A549 (cell line): Measurements from ENCODE around the gene CCS. TPM values are rescaled to one million over a fixed set of nuclear protein-coding genes. Genes with fewer than 3 reads are reported as not detected.

Experiments
- ATAC-seq, 2 experiments: fragments of 200-7000 bp in 1 of 2; fragments of >200 bp in 1 of 2; cut with Nextera tagmentation in 1 of 2; cut with Tn5 transposase in 1 of 2; 3 replicates each; pipeline versions ENCODE4 v1.8.0 to v1.9.1; 2018 to 2020; ENCODE audit warnings: mild to moderate bottlenecking in 1 of 2, moderate library complexity in 1 of 2
- CTCF ChIA-PET: fragments of 300-600 bp; sonication (Branson Sonifier 250); formaldehyde crosslinking; extraction: SDS; loops from one replicate; lab custom pipeline; 2021; ENCODE audit warnings: antibody characterized with exemption, inconsistent platforms; lab: Yijun Ruan, JAX
- POLR2A ChIA-PET: fragments of 350-600 bp; formaldehyde crosslinking; extraction: SDS; loops from one replicate; lab custom pipeline; 2021; ENCODE audit warnings: antibody characterized with exemption, inconsistent platforms; lab: Yijun Ruan, JAX
- DNase-seq, 2 experiments: peaks; one replicate each; pipeline versions ENCODE4 v3.0.0 to v3.0.0-alpha.2; 2011 to 2016; ENCODE audit warnings: low read depth in 1 of 2, low spot score in 1 of 2
- FAIRE-seq: peaks from 2 replicates; lab custom pipeline; 2011; peaks lifted over from hg19 to GRCh38; lab: Jason Lieb, UNC
- H3K27ac ChIP-seq, 2 experiments: fragments of >200 bp; sonication (Bioruptor Twin); formaldehyde crosslinking; 3 replicates each; pipeline ENCODE4 v1.5.1; 2016 to 2017
- H3K4me1 ChIP-seq: fragments of >200 bp; sonication (Bioruptor Twin); formaldehyde crosslinking; 3 replicates; pipeline ENCODE4 v1.6.1; 2016
- H3K4me2 ChIP-seq: fragments of >200 bp; sonication (Bioruptor Twin); formaldehyde crosslinking; 3 replicates; pipeline ENCODE4 v1.6.1; 2016
- H3K4me3 ChIP-seq: fragments of >200 bp; sonication (Bioruptor Twin); formaldehyde crosslinking; 3 replicates; pipeline ENCODE4 v1.5.1; 2016
- H3K9me3 ChIP-seq: fragments of >200 bp; sonication (Bioruptor Twin); formaldehyde crosslinking; 3 replicates; pipeline ENCODE4 v1.6.1; 2016
- FOSB ChIP-seq: fragments of 250-450 bp; sonication (Bioruptor Pico); IDR thresholded peaks from 2 replicates; pipeline ENCODE4 v1.5.0; 2020; ENCODE audit warnings: mild to moderate bottlenecking, moderate library complexity
- FOXS1 ChIP-seq: fragments of 250-450 bp; sonication (Bioruptor Pico); IDR thresholded peaks from 2 replicates; pipeline ENCODE4 v1.5.0; 2020; ENCODE audit warnings: mild to moderate bottlenecking, moderate library complexity
- JUN ChIP-seq, 2 experiments: fragments of >200 bp; sonication (Bioruptor Twin); formaldehyde crosslinking; IDR thresholded peaks; 2 replicates in 1 of 2; 3 replicates in 1 of 2; pipeline ENCODE4 v1.6.1; 2016 to 2017
- JUNB ChIP-seq: fragments of >200 bp; sonication (Bioruptor Twin); formaldehyde crosslinking; IDR thresholded peaks from 2 replicates; pipeline ENCODE4 v1.6.1; 2016
- MAFK ChIP-seq: fragments of 450-650 bp; IDR thresholded peaks from 2 replicates; pipeline ENCODE4 v1.6.1; 2014; ENCODE audit not compliant: partially characterized antibody
- NFE2L2 ChIP-seq: fragments of 150-350 bp; conservative IDR thresholded peaks from 2 replicates; pipeline ENCODE4 v1.6.1; 2014; ENCODE audit warnings: low read length
- NR3C1 ChIP-seq: fragments of >200 bp; sonication (Bioruptor Twin); formaldehyde crosslinking; IDR thresholded peaks from 3 replicates; pipeline ENCODE4 v1.6.1; 2017
- POLR2A ChIP-seq: IDR thresholded peaks from 2 replicates; pipeline ENCODE4 v1.6.1; 2012; ENCODE audit warnings: mild to moderate bottlenecking, low read length
- POLR2AphosphoS2 ChIP-seq: conservative IDR thresholded peaks from 2 replicates; pipeline ENCODE4 v1.6.1; 2012; ENCODE audit warnings: low read length, improper control_type of control experiment, inconsistent platforms
- SMC3 ChIP-seq: fragments of >200 bp; sonication (Bioruptor Twin); formaldehyde crosslinking; IDR thresholded peaks from 3 replicates; pipeline ENCODE4 v1.6.1; 2018; ENCODE audit warnings: inconsistent platforms
- TP53 ChIP-seq: fragments of 250-450 bp; sonication (Bioruptor Pico); IDR thresholded peaks from 2 replicates; pipeline ENCODE4 v1.5.0; 2021; ENCODE audit warnings: mild to moderate bottlenecking, moderate library complexity
- ZC3H11A ChIP-seq: fragments of 450-650 bp; IDR thresholded peaks from 2 replicates; pipeline ENCODE4 v1.6.1; 2014; ENCODE audit warnings: antibody characterized with exemption, mild to moderate bottlenecking
- ZFP36 ChIP-seq: fragments of 450-650 bp; IDR thresholded peaks from 2 replicates; pipeline ENCODE4 v1.6.1; 2014; ENCODE audit warnings: borderline replicate concordance; ENCODE audit not compliant: partially characterized antibody
- WGBS: methylation state at CpG from one replicate; pipeline ENCODE4 v1.1.6; 2017; ENCODE audit errors: missing lambda C conversion rate; 5-methylcytosine and 5-hydroxymethylcytosine counted together
- polyA plus RNA-seq, 4 experiments: library from polyadenylated mRNA; depleted of rRNA in 3 of 4; stranded (reverse); fragments of >200 nt; fragmentation: RNase III in 1 of 4; extraction: RNeasy Plus Mini Kit Qiagen cat#74134 plus additional on column Dnase treatment in 1 of 4; gene quantifications; 2 replicates in 3 of 4; 3 replicates in 1 of 4; pipeline ENCODE4 v1.2.3, GENCODE V29; 2011 to 2017
- TF ChIP-seq, protein P1 (sequence below): IDR thresholded peaks from 2 replicates; pipeline ENCODE4 v1.6.1; 2012; ENCODE audit warnings: low read depth, borderline replicate concordance
- TF ChIP-seq, protein P2 (sequence below): fragments of >200 bp; sonication (Bioruptor Twin); formaldehyde crosslinking; IDR thresholded peaks from 2 replicates; pipeline ENCODE4 v1.6.1; 2016
- TF ChIP-seq, protein P3 (sequence below): fragments of 250-450 bp; sonication (Bioruptor Pico); IDR thresholded peaks from 2 replicates; pipeline ENCODE4 v1.5.0; 2020; ENCODE audit warnings: low read depth, mild to moderate bottlenecking, moderate library complexity
- TF ChIP-seq, protein P4 (sequence below): fragments of 250-450 bp; sonication (Bioruptor Pico); IDR thresholded peaks from 2 replicates; pipeline ENCODE4 v1.5.0; 2021; ENCODE audit warnings: mild to moderate bottlenecking, moderate library complexity, borderline replicate concordance
- TF ChIP-seq, protein P5 (sequence below): fragments of 150-350 bp; IDR thresholded peaks from 2 replicates; pipeline ENCODE4 v1.6.1; 2014; ENCODE audit warnings: low read depth, mild to moderate bottlenecking, low read length

CCS gene
- polyA plus RNA-seq, 2 of the 4 experiments (the other 2 are of a cell fraction) = 18.3 to 46.5 TPM

DNA sequence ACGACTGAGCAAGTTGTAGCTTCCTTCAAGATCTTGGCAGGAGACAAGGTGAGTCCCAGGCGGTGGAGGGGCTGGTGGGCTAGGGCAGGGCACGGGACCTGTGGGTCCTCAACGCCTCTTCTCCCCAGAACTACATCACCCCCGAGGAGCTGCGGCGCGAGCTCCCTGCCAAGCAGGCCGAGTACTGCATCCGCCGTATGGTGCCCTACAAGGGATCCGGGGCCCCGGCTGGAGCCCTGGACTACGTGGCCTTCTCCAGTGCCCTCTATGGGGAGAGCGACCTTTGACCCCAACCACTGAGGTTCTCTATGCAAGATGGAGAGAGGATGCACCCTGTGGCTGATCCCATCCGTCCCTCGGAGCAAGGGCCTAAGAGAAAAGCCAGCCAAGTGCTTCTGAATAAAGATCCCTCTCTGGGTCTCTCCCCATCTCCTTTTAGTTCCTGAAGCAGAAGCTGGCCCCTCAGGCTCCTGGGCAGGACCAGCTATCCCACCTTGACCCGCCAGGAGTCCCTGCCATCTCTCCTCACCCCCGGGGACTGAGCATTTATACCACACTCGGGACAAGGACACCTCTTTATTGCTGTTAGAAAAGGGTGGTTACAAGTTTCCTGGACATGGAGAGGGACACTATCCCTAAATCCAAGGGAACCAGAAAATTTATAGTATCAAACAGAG lies 29.9 kb upstream of the CCS start:
- ChIA-PET POLR2A (interaction anchor here (1.2 kb wide), 1 partner anchor 83 kb away, joined by 4 read pairs; the partner anchor contains the start of gene DPP3), CTCF (interaction anchor here (1.0 to 2.0 kb wide), 7 partner anchors 13 to 132 kb away, joined by 3 to 6 read pairs (median 5); partner anchors contain the start of genes ACTN3 and ZDHHC24)
- ATAC-seq (no peak), FAIRE-seq (no peak), DNase-seq (no peak)
- Histone ChIP-seq H3K4me3 (no peak overlapping the region), H3K4me1 (peaks cover 5% of the 10 kb centered on the region; the same call in 1 of the 3 replicates), H3K4me2 (no peak overlapping the region), H3K9me3 (no peaks in the 10 kb centered on the region), H3K27ac (no peak overlapping the region)
- TF ChIP-seq SMC3 (no peak), POLR2AphosphoS2 (no peak), POLR2A (no peak), NFE2L2 (no peak), MAFK (no peak), ZFP36 (no peak), JUNB (no peak), TP53 (CRISPR knock-in tag) (no peak), FOXS1 (CRISPR knock-in tag) (no peak), JUN (IDR thresholded peaks at IDR 0.05) (no peak)
- 81% methylated on average over 20 of the region's 20 CpGs for WGBS

DNA sequence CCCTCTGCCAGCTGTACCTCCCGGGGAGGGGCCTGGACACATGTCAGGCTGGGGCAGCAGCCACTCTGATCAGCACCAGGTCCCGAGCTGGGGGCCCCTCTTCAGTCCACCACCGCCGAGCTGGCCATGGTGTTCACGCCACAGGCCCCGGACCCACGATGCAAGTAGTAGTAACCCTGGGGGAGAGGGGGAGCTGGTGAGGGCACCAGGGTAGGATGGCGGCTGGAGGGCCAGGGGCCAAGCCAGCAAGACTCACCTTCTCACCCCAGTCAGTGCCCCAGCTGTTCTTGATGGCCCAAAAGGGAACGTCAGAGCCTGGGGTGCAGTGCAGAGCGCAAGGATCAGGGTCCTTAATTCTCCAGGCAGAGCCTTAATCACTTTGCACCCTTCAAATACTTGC lies 29.2 kb upstream of the CCS start:
- ATAC-seq (no peak), FAIRE-seq (no peak), DNase-seq (no peak)
- POLR2A ChIA-PET = interaction anchor here (1.2 kb wide), 1 partner anchor 84 kb away, joined by 4 read pairs; the partner anchor contains the start of gene DPP3
- CTCF ChIA-PET = interaction anchor here (1.1 to 1.5 kb wide), 4 partner anchors 14 to 155 kb away, joined by 3 to 6 read pairs (median 4); no protein-coding TSS in a partner anchor
- Histone ChIP-seq H3K4me3 (no peak overlapping the region), H3K27ac (no peak overlapping the region), H3K4me1 (peaks cover 5% of the 10 kb centered on the region; the same call in 1 of the 3 replicates), H3K4me2 (no peak overlapping the region), H3K9me3 (no peaks in the 10 kb centered on the region)
- TF ChIP-seq NFE2L2 (no peak), FOSB (no peak), JUN (IDR thresholded peaks at IDR 0.05) (no peak), ZC3H11A (no peak), NR3C1 (no peak), JUNB (no peak)
- TF ChIP-seq, protein P1, sequence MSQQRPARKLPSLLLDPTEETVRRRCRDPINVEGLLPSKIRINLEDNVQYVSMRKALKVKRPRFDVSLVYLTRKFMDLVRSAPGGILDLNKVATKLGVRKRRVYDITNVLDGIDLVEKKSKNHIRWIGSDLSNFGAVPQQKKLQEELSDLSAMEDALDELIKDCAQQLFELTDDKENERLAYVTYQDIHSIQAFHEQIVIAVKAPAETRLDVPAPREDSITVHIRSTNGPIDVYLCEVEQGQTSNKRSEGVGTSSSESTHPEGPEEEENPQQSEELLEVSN = no peak
- TF ChIP-seq, protein P2, sequence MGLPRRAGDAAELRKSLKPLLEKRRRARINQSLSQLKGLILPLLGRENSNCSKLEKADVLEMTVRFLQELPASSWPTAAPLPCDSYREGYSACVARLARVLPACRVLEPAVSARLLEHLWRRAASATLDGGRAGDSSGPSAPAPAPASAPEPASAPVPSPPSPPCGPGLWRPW = no peak
- TF ChIP-seq, protein P3, sequence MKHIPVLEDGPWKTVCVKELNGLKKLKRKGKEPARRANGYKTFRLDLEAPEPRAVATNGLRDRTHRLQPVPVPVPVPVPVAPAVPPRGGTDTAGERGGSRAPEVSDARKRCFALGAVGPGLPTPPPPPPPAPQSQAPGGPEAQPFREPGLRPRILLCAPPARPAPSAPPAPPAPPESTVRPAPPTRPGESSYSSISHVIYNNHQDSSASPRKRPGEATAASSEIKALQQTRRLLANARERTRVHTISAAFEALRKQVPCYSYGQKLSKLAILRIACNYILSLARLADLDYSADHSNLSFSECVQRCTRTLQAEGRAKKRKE (CRISPR knock-in tag) = no peak
- TF ChIP-seq, protein P4, sequence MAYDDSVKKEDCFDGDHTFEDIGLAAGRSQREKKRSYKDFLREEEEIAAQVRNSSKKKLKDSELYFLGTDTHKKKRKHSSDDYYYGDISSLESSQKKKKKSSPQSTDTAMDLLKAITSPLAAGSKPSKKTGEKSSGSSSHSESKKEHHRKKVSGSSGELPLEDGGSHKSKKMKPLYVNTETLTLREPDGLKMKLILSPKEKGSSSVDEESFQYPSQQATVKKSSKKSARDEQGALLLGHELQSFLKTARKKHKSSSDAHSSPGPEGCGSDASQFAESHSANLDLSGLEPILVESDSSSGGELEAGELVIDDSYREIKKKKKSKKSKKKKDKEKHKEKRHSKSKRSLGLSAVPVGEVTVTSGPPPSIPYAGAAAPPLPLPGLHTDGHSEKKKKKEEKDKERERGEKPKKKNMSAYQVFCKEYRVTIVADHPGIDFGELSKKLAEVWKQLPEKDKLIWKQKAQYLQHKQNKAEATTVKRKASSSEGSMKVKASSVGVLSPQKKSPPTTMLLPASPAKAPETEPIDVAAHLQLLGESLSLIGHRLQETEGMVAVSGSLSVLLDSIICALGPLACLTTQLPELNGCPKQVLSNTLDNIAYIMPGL (CRISPR knock-in tag) = no peak
- TF ChIP-seq, protein P5, sequence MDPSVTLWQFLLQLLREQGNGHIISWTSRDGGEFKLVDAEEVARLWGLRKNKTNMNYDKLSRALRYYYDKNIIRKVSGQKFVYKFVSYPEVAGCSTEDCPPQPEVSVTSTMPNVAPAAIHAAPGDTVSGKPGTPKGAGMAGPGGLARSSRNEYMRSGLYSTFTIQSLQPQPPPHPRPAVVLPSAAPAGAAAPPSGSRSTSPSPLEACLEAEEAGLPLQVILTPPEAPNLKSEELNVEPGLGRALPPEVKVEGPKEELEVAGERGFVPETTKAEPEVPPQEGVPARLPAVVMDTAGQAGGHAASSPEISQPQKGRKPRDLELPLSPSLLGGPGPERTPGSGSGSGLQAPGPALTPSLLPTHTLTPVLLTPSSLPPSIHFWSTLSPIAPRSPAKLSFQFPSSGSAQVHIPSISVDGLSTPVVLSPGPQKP = no peak
- 89% methylated on average over 8 of the region's 10 CpGs for WGBS
